Stimulated activated CD8-positive, alpha-beta memory T cell treated with anti-CD3 and anti-CD28 coated beads, Interleukin-15, amount 100 ng/mL, for 48 hours (primary cell): ENCODE measurements around the gene AQP11.

ENCODE experiments used
- DNase-seq, 2 donors: peaks; one replicate each; pipeline ENCODE4 v3.0.0-alpha.2; 2020; ENCODE audit warnings: low read depth in 2 of 2

The AQP11 gene

GRCh38 chr11:77658213-77659013 is 68.7 kb downstream of the AQP11 start:
- no peak for DNase-seq
